Epithelial cell of proximal tubule (primary cell): ENCODE data around the gene NRROS. TPM values are rescaled to one million over a fixed set of nuclear protein-coding genes. Genes with fewer than 3 reads are reported as not detected.

ENCODE experiments used
- DNase-seq: peaks from one replicate; pipeline ENCODE4 v3.0.0-alpha.2; 2011; ENCODE audit warnings: low read depth
- H3K4me3 ChIP-seq: 2 replicates; pipeline ENCODE4 v1.5.1; 2011; ENCODE audit warnings: low read depth, mild to moderate bottlenecking, low read length
- total RNA-seq: library from RNA; depleted of rRNA; stranded (reverse); fragments of >200 nt; gene quantifications from 2 replicates; pipeline ENCODE4 v1.2.3, GENCODE V29; 2015
- TF ChIP-seq, protein P1 (sequence below): conservative IDR thresholded peaks from 2 replicates; pipeline ENCODE4 v1.5.1; 2012; ENCODE audit warnings: low read depth, mild to moderate bottlenecking, low read length

The NRROS gene
- total RNA-seq, 1 donor from 2014 or later, result 0.35 TPM

DNA sequence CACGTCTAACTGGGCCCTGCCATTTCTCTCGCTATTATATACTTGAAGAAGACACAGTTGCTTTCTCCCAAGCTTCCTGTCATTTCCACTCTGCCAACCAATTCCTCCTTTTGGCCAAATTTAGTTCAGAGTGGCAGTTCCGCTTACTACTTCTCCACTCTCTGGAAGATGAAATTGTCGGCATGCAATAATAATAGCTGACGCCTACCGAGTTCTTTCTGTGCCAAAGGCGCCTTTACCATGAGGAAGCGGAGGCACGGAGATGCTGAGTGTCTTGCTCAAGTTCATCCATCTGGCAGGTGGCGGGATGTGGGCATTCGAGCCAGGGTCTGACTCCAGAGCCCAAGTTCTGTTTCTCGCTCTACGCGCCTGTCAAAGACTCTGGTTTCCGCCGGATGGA is 14.6 kb upstream of the NRROS start:
- TF ChIP-seq, protein P1, sequence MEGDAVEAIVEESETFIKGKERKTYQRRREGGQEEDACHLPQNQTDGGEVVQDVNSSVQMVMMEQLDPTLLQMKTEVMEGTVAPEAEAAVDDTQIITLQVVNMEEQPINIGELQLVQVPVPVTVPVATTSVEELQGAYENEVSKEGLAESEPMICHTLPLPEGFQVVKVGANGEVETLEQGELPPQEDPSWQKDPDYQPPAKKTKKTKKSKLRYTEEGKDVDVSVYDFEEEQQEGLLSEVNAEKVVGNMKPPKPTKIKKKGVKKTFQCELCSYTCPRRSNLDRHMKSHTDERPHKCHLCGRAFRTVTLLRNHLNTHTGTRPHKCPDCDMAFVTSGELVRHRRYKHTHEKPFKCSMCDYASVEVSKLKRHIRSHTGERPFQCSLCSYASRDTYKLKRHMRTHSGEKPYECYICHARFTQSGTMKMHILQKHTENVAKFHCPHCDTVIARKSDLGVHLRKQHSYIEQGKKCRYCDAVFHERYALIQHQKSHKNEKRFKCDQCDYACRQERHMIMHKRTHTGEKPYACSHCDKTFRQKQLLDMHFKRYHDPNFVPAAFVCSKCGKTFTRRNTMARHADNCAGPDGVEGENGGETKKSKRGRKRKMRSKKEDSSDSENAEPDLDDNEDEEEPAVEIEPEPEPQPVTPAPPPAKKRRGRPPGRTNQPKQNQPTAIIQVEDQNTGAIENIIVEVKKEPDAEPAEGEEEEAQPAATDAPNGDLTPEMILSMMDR, result no peak
- no peak overlapping the region for H3K4me3 ChIP-seq
- DNase-seq, result no peak

DNA sequence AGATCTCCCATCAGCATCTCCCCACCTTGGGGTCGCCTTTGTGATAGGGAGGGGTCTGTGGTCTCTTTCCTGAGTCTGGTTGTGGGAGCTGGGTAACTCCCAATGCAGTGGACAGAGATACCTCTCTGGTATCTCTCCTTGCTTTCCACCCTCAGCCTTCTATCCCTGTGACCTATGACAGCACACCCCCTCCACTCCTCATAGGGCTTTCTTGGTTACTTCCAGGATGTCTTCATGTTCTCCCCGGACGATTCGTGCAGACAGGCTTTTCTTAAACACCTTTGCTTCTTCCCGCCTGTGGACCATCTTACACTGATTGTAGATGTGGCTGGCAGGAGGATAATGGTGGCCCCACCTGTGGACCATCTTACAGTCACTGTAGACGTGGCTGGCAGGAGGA is 14.2 kb upstream of the NRROS start:
- DNase-seq, result no peak
- H3K4me3 ChIP-seq, result no peak overlapping the region
- TF ChIP-seq, protein P1, result no peak

DNA sequence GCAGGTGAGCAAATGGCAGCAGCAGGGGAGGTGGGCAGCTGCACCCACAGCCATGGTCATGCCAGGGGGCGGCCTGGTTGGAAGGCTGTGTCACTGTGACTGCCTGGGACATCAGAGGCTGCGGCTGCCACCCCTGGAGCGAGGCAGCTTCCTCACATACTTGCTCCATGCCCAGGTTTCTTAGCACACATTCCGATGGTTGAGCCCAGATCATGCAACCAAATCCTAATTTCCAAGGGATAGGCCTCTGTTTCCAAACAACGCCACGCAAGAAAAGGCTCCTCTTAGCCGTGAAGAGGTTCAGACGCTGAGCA is 11.6 kb upstream of the NRROS start:
- DNase-seq, result no peak
- H3K4me3 ChIP-seq, result no peak overlapping the region
- TF ChIP-seq, protein P1, result no peak

DNA sequence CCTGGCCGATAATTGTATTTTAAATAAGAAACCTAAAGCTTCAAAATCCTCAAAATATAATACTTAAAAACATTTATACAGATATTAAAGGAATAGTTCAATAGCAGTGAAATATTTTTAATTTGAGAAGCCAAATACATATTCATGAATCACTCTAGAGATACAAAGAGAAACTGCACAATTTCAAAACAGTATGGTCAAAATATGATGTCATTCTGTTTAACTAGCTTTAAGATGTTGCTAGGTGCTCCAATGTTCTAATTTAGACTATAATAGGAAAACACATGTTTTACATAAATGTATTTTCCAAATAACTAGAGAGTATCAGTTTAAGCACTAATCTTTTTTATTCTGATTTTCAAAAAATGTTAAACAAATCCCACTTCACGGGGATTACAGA is 10.3 kb upstream of the NRROS start:
- DNase-seq, result no peak
- TF ChIP-seq, protein P1, result no peak
- no peak overlapping the region for H3K4me3 ChIP-seq

DNA sequence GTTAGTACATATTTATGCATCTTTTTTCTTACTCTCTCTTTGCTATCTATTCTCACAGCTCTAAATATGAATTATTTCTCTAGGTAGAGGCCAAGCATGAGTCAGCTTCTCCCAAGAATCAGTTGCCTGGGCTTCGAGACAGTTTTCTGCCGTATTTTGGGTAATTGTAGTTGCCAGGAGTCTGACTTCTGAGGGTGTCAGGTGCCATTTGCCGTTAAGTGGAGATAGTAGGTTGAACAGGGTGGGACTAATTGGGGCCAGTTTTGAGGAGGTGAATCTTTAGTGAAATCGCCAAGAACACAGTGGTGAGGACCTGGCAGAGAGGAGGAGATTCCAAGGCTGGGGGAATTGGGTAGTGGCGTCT is 7.8 kb upstream of the NRROS start:
- H3K4me3 ChIP-seq, result peak overlapping the region; percentile 79
- DNase-seq, result no peak
- TF ChIP-seq, protein P1, result no peak

DNA sequence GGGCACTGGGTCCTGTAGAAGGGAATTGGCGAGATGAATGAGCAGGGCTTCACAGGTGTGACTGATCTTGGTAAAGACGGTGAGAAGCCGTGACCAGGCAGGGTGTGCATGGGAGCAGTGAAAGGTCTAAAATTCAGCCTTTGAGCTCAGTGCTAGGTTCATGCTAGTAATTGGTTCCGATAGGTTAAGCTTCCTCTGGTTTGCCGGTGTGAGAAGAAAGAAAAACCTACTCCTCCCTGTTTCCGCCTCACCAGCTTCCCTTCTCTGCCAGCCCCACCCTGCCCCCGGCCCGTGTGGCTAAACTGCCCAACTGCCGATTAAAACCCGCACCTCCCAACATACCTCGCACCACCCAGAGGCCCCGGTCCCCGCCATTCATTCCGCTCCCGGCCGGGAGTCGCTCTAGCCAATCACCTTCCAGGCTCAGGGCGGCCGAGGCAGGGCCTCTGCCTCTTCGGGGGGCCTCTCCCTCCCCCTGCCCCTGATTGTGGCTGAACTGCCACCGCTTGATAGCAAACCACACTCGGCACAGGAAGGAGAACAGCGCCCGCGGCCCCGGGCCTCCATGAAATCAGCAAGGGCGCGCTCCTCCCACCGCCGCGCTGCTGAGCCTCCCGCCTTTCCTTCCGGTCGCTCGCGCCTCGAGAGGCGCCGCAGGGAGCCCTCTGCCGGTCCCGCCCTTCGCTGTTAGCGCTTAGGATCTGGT is 7.3 kb upstream of the NRROS start:
- DNase-seq, result no peak
- peak overlapping the region; percentile 79 for H3K4me3 ChIP-seq
- TF ChIP-seq, protein P1, result peak; percentile 20

DNA sequence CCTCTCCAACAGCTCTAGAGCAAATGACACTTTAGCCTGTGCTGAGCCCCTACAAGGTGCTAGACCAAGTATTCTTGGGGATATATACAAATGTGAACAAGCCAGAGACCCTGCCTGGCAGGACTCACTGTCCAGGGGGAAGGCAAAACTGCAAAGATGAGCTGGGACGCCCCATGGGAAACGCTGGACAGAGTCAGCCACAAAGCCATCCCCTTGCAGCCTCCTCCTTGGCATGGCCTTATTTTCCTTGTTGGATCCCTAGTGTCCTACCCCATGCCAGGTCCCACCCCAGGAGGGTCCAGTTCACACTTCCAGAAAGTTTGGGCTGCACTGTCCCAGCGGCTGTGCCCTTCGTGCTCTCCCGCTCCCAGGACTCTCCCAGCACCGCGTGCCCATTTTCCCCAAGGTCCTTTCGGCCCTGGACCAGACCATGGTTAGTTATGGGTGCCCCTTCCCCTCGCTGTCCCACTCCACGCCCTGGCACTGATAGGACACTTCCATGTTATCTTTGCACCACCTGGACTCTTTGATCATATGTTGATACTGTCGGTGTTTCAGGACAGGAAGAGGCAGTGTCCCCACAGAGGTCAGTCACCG is 5.8 kb upstream of the NRROS start:
- no peak overlapping the region for H3K4me3 ChIP-seq
- TF ChIP-seq, protein P1, result no peak
- no peak for DNase-seq
